HL-60/S4 treated with phorbol 12-myristate 13-acetate at 8.2 ng/mL for 4 days and 3 days (cell line): Measurements from ENCODE around the gene SAA1.
"Not testable (repeated sequence)": the region's sequence is repeated elsewhere in the genome, so short reads cannot be mapped to it uniquely, and the experiment has no call there.

ENCODE experiments used
- in situ Hi-C: fragments of 300-500 bp; cut with MboI; formaldehyde crosslinking; loops from 2 replicates; pipeline ENCODE4 v1.15.0; 2022; ENCODE audit warnings: low sequenced_read_pairs

Gene SAA1

DNA sequence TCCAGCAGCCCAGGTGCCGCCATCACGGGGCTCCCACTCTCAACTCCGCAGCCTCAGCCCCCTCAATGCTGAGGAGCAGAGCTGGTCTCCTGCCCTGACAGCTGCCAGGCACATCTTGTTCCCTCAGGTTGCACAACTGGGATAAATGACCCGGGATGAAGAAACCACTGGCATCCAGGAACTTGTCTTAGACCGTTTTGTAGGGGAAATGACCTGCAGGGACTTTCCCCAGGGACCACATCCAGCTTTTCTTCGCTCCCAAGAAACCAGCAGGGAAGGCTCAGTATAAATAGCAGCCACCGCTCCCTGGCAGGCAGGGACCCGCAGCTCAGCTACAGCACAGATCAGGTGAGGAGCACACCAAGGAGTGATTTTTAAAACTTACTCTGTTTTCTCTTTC, at the start of gene SAA1:
TSS of gene SAA1 (plus strand) at position 316 of the 400 bp plus-strand sequence. CDS start 624 bp downstream, outside the sequence.
- in situ Hi-C loops = no loop called here

DNA sequence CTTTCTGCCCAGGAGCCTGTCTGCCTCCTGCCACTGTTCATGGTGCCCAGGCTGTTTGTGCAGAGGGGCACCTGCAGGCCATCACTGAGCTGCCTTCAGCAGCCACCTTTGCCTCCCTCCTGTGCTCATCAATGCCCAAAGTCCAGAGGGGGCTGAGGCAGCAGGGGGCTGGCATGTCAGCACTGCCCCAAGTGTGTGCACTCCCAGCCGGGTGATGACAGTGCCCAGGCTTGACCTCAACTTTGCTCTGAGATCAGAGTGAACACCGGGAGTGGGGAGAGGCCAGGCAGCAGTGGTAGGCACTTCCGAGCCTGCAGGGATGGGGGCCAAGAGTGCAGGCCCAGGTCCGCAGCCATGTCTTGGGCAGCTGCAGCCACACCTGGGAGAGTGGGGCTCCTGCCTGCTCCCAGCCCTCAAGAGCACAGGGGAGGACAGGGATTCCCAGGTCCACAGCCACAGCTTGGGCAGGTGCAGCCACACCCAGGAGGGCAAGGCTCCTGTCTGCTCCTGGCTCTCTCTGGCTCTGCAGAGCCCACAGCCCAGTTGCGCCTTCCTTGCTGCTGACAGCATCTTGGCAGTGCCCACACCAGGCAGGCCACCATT, 44.7 kb upstream of the SAA1 start:
- in situ Hi-C loops = no loop called here

- in situ Hi-C loops = no loop called here
Observed at GRCh38 chr11:18222814-18223421, 43.1 kb upstream of the SAA1 start.

GRCh38 chr11:18223591-18224387, 42.3 kb upstream of the SAA1 start:
- in situ Hi-C loops = no loop called here

GRCh38 chr11:18225913-18226312, 40.2 kb upstream of the SAA1 start:
- in situ Hi-C loops = no loop called here

DNA sequence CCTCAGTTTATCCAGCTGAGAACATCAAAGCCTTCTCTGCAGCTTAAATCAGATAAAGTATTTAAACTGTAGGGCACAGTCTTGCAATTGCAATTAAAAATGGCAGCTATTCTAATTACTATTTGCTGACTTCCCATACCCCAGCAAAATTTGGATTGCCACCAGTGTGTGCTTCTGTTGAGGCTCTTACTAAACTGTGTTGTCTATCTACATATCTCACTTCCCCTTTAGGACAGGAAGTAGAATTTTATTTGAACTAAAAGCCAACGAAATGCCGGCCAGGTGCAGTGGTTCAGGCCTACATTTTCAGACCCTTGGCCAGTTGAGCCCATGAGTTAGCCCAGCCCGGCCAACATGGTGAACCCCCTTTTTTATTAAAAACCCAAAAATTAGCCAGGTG, 36.6 kb upstream of the SAA1 start:
- in situ Hi-C loops = no loop called here

GRCh38 chr11:18230859-18231258, 35.2 kb upstream of the SAA1 start:
- in situ Hi-C loops = no loop called here

- in situ Hi-C loops = no loop called here
Observed at GRCh38 chr11:18233912-18234311, 32.2 kb upstream of the SAA1 start.

GRCh38 chr11:18235394-18236334, 30.4 kb upstream of the SAA1 start:
- in situ Hi-C loops = no loop called here

- in situ Hi-C loops = no loop called here
Observed at GRCh38 chr11:18236664-18237356, 29.3 kb upstream of the SAA1 start, which contains the start of gene SAA4. Gene SAA4 (minus strand): TSS chr11:18236802. CDS start chr11:18235926, 876 bp downstream.

GRCh38 chr11:18239655-18240054, 26.4 kb upstream of the SAA1 start:
- in situ Hi-C loops = no loop called here

GRCh38 chr11:18243783-18244362, 22.2 kb upstream of the SAA1 start:
- in situ Hi-C loops = no loop called here

DNA sequence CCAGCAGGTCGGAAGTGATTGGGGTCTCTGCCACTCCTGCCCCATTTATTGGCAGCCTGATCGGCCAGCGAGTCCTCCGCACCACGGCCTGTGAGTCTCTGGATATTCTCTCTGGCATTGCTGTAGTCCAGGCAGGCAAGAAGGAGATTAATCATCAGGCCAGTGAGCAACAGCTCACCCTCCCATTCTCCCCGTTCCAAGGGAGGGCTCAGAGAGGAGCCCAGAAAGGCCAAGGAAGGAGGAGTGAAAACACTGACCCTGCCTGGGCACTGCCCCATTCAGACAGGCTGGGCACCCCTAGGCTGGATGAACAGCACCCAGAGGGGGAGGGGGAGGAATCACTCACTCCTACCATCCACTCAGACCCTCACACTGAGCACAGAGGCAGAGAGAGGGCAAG, 20.7 kb upstream of the SAA1 start:
- in situ Hi-C loops = no loop called here

GRCh38 chr11:18246379-18247190, 19.5 kb upstream of the SAA1 start:
- in situ Hi-C loops = not testable (repeated sequence)

DNA sequence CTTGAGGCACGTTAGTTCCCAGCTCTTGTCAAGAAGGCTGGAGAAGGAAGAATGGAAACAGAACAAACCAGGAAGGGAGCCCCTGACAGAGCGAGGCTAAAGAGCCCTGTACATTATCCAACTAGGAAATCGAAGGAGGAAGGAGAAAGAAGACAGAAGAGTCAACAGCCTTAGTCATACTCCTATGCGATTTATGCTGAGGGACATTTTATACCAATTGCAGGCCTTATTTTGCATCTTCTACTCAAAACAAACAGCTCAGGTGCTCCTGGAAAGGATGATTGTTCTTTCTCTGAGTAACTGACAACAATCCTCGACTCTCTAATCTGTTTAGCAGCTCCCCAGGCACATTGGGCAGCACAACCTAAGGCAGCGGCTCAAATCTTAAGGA, 18.9 kb upstream of the SAA1 start:
- in situ Hi-C loops = not testable (repeated sequence)

DNA sequence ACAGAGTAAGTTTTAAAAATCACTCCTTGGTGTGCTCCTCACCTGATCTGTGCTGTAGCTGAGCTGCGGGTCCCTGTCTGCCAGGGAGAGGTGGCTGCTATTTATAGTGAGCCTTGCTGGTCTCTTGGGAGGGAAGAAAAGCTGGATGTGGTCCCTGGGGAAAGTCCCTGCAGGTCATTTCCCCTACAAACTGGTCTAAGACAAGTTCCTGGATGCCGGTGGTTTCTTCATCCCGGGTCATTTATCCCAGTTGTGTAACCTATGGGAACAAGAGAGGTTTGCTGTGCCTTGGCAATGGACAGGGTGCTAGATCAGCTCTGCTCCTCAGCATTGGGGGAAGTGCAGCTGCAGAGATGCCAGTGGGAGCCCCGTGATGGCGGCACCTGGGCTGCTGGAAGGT, 17.5 kb upstream of the SAA1 start, which contains the start of gene SAA2:
TSS of gene SAA2 (minus strand) at position 108 of the 400 bp plus-strand sequence. CDS start 657 bp downstream, outside the sequence.
- in situ Hi-C loops = no loop called here

DNA sequence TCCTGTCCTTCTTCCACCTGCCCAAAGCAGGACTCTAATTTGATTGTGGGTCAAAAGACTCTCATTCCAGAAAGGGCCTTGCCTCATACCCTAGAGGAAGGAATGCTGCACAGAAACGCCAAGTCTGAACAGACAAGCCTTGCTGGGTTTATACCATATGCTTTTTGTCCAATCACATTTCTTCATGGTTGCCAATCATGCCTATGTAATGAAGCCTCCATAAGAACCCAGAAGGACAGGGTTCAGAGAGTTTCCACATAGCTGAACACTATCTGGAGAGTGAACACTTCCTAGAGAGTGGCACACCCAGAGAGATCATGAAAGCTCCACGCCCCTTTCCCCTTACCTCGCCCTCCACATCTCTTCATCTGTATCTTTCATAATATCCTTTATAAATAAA, 12.8 kb upstream of the SAA1 start:
- in situ Hi-C loops = no loop called here

DNA sequence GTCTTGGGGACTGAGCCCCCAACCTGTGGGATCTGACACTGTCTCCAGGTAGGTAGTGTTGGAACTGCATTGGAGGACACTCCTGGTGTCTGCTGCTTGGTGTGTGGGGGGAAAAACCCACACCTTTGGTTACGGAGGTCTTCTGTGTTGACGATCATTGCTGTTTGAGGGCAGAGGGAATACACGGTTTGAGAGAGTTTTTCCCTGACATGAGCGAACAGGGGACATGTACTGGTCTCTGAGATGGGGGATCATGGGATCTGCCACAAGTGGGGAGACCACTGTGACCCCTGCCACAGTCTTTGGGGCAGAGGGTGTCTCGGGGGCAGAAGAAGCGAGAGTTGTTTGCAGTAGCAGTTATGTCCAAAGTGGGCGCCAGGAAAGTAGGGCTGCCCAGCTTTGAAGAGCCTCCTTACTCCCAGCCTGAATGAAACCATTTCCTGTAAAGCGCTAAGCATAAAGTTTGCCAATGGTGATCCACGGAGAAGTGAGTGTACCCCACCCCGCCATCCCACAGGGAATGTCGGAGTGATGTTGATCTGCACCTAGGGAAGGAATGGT, 12.2 kb upstream of the SAA1 start:
- in situ Hi-C loops = no loop called here
